T-helper 2 cell treated with Interferon-gamma antibody and Interleukin-4, amounts not matched to agents 5 μg/mL and 100 μg/mL, for 36 hours (primary cell): Measurements from ENCODE around the gene DOLPP1.
"Not testable (repeated sequence)": the region's sequence is repeated elsewhere in the genome, so short reads cannot be mapped to it uniquely, and the experiment has no call there.

Source experiments
- DNase-seq: peaks from one replicate; pipeline ENCODE4 v3.0.0; 2021; ENCODE audit warnings: low spot score
- H3K27ac Mint-ChIP-seq: one replicate; pipeline ENCODE4 v1.8.0; 2021; ENCODE audit warnings: mild to moderate bottlenecking, mixed read lengths
- H3K27me3 Mint-ChIP-seq: one replicate; pipeline ENCODE4 v1.8.0; 2021; ENCODE audit warnings: low read depth, mixed read lengths
- H3K36me3 Mint-ChIP-seq: one replicate; pipeline ENCODE4 v1.8.0; 2021; ENCODE audit warnings: low read depth, mixed read lengths
- H3K4me1 Mint-ChIP-seq: one replicate; pipeline ENCODE4 v1.8.0; 2021; ENCODE audit warnings: low read depth, mixed read lengths
- H3K4me3 Mint-ChIP-seq: one replicate; pipeline ENCODE4 v1.8.0; 2022; ENCODE audit warnings: mild to moderate bottlenecking, moderate library complexity, mixed read lengths
- H3K9me3 Mint-ChIP-seq: one replicate; pipeline ENCODE4 v1.8.0; 2021; ENCODE audit warnings: mixed read lengths

The DOLPP1 gene

DNA sequence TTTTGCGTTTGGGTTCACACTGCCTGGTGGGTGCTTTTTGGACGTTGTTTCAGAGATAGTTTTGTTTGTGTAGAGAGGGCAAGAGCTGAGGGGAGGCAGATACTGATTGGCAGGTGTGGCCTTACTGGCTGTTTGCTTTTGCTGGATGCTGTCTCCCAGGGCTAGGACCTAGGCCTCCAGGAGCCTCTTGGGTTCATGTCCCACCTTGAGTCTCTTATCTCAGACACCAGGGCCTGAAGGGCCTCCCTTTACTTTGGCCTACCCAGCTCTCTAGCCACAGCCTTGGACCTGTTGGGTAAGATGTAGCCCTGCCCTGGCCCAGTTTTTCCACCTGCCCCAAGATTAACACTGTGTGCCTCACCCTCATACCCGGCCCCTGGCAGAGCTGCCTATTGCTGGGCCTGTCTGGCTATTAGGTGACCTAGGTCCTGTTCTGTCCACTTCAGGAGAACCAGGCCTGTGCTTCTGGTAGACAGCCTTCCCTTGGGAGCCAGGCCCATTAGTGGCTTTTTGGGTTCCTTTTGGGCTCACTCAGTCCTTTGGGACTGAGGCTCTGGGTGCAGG, 43.7 kb downstream of the DOLPP1 start:
- no peak overlapping the region for H3K4me3 Mint-ChIP-seq
- H3K9me3 Mint-ChIP-seq: no peaks in the 10 kb centered on the region
- H3K36me3 Mint-ChIP-seq: peaks cover 32% of the 10 kb centered on the region
- H3K4me1 Mint-ChIP-seq: peaks cover 2% of the 10 kb centered on the region
- DNase-seq: no peak
- no peaks in the 10 kb centered on the region for H3K27me3 Mint-ChIP-seq
- no peak overlapping the region for H3K27ac Mint-ChIP-seq

DNA sequence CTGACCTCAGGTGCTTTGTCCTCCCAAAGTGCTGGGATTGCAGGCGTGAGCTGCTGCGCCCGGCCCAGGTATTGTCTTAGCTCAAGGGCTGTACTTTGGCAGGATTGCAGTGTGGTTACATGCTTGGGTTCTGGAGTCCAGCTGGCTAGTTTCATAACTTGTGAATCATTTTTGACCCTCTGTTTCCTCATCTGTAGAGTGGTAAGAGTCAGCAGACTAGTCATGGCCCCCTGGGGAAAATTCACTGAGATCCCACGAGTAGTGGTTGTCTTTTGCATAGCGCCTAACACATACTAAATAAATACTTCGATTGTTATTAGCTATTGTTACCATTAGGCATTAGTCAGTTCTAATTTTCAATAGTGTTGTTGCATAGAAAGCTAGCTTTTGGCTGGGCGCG, 44.6 kb downstream of the DOLPP1 start:
- H3K4me3 Mint-ChIP-seq: no peak overlapping the region
- H3K9me3 Mint-ChIP-seq: no peaks in the 10 kb centered on the region
- H3K27me3 Mint-ChIP-seq: no peaks in the 10 kb centered on the region
- H3K4me1 Mint-ChIP-seq: no peaks in the 10 kb centered on the region
- DNase-seq: no peak
- peaks cover 30% of the 10 kb centered on the region for H3K36me3 Mint-ChIP-seq
- no peak overlapping the region for H3K27ac Mint-ChIP-seq

DNA sequence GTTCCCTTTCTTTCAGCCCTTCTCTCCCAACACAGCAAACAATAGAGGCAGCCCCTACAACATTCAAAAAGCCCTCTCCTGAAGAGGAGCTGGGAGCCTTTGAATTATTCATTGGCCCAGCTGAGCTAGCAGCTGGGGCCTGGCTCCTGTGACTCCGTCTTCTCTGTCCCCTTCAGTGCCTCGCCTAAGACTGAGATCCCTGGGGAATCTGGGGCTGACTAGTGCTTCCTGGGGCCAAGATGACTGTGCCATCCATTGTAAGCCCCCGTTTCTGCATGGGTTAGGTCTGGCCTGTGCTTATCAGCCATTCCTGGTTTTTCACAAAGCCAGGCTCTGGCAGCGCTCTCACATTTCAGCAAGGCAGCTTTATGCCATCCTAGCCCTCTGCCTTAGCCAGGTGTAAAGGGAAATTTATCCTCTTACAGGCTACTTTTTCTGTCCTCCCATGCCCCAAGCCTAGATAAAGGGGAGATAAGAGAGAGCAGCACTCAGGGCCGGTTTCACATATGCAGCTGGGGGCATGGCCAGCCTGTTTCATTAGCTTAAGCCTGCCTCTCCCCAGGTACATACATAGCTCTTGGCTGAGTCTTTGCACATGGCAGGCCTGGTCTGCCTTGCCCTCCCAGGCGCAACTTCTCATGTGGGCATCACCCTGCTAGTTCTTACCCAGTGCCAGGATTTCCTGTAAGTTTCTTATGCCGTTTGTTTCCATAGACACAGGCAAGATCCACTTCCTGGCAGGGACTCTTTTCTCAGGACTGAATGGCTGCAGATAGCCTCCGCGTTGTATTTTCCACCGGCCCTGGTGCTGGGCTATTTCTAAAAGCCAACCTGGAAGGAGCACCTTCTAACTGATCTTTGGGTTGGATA, 46.1 kb downstream of the DOLPP1 start:
- DNase-seq: no peak
- Mint-ChIP-seq H3K9me3 (no peaks in the 10 kb centered on the region), H3K4me3 (no peak overlapping the region), H3K27me3 (no peaks in the 10 kb centered on the region), H3K4me1 (peaks cover 5% of the 10 kb centered on the region), H3K27ac (no peak overlapping the region), H3K36me3 (peaks cover 34% of the 10 kb centered on the region)

DNA sequence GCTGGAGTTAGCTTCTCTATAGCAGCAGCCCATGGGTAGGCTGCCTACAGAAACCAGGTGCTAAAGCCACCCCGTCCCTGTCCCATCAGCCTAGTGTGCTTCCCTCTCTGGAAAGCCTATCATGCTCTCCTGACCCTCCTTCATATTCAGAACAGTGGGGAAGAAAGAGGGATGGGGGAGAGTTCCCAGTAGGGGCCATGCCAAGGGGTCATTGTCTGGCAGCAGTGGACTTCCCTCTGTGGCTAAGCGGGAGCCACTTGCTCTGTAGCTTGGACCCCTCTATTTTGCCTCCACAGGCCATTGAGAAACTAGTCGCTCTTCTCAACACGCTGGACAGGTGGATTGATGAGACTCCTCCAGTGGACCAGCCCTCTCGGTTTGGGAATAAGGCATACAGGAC, 47.8 kb downstream of the DOLPP1 start:
- Mint-ChIP-seq H3K4me3 (no peak overlapping the region), H3K4me1 (peaks cover 6% of the 10 kb centered on the region), H3K27ac (no peak overlapping the region), H3K9me3 (no peaks in the 10 kb centered on the region), H3K27me3 (no peaks in the 10 kb centered on the region), H3K36me3 (peaks cover 32% of the 10 kb centered on the region)
- no peak for DNase-seq

DNA sequence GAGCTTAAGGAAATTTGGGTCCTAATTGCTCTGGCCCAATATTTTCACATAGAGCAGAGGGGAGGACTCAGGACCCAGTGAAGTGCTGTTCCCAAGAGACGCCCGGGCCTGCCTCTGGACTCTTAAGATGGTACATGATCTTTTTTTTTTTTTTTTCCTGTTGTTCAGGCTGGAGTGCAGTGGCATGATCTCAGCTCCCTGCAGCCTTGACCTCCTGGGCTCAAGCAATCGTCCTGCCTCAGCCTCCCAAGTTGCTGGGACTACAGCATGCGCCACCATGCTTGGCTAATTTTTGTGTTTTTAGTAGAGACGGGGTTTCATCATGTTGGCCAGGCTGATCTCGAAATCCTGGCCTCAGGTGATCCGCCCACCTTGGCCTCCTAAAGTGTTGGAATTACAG, 49.4 kb downstream of the DOLPP1 start:
- not testable (repeated sequence) for H3K27ac Mint-ChIP-seq, H3K4me3 Mint-ChIP-seq, H3K4me1 Mint-ChIP-seq, H3K9me3 Mint-ChIP-seq, DNase-seq, H3K27me3 Mint-ChIP-seq
- H3K36me3 Mint-ChIP-seq: peaks cover 39% of the 10 kb centered on the region

DNA sequence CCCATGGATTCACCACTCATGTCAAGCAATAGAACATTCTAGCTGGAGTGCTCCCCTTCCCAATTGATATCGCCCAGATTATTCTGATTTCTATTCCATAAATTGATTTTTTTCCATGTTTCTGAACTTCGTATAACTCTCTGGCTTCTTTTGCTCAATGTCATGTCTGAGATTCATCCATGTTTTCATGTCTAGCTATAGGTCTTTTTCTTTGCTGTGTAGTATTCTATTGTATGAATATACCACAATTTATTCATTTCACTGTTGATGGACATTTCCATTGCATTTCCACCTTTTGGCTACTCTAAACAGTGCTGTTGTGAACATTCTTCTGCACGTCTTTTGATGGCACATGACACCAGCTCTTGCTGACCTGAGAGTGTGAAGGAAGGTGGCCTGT, 49.9 kb downstream of the DOLPP1 start:
- H3K36me3 Mint-ChIP-seq: peaks cover 41% of the 10 kb centered on the region
- no peak overlapping the region for H3K4me3 Mint-ChIP-seq
- H3K27me3 Mint-ChIP-seq: no peaks in the 10 kb centered on the region
- no peak overlapping the region for H3K27ac Mint-ChIP-seq
- no peaks in the 10 kb centered on the region for H3K9me3 Mint-ChIP-seq
- H3K4me1 Mint-ChIP-seq: peaks cover 6% of the 10 kb centered on the region
- DNase-seq: no peak

DNA sequence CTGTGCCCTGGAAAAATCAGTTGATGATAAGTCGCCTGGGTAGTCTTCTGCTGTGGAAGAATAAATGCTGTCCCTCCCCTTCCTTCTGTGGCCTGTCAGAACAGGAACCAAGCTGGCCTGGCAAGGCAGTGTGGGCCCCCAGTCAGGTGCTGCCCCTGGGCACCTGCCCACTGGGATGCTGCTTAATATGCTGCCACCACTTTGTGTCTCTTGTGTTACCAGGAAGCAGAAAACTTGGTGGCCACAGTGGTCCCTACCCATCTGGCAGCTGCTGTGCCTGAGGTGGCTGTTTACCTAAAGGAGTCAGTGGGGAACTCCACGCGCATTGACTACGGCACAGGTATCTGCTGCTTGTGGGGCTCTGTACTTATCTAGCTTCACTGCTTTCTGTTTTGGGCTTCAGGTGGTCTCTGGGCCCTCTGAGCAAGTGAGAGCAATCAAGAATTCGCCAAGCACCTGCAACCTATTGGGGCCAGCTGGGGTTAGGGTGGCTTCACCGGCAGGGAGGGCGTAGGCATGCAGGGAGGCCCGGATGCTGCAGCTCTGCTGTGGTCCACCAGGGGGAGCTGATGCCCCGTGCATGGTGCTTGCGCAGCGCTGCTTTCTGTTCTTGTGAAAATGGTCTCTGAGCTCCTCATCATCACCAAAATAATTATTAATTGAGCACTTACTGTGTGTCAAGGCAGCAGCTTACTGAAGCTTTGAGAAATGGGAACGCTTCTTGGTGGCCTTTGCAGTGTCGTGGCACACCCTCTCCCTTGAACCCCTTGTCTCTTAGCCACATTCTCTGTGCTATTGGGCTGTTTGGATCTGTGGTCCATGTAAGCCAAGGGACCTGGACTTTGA, 50.6 kb downstream of the DOLPP1 start:
- no peaks in the 10 kb centered on the region for H3K27me3 Mint-ChIP-seq
- no peaks in the 10 kb centered on the region for H3K9me3 Mint-ChIP-seq
- peaks cover 37% of the 10 kb centered on the region for H3K36me3 Mint-ChIP-seq

DNA sequence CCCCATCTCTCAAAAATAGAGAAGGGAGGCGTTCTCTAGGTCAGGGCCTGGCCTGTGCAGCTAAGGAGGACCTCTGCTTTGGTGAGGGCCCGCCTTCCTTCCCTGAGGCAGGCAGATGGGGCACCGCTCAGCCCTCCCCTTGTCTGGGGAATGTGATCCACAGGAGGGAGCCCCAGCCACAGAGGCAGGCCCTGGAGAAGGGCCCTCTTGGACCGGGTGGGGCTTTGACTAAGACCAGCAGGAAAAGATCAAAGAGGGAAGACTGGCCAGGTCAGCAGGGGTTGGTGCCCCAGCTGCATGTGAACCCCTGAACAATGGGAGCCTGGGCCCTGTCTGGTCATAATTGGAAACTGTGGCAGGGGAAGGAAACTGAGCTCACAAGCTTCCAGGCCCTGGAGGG, 52.2 kb downstream of the DOLPP1 start:
- Mint-ChIP-seq H3K27me3 (no peaks in the 10 kb centered on the region), H3K4me1 (peaks cover 6% of the 10 kb centered on the region), H3K9me3 (no peaks in the 10 kb centered on the region), H3K36me3 (peaks cover 42% of the 10 kb centered on the region), H3K4me3 (no peak overlapping the region), H3K27ac (no peak overlapping the region)
- no peak for DNase-seq

More for the DNA sequence above, 50.6 kb downstream of the DOLPP1 start:
- no peak overlapping the region for H3K4me3 Mint-ChIP-seq
- H3K27ac Mint-ChIP-seq: no peak overlapping the region
- peaks cover 6% of the 10 kb centered on the region for H3K4me1 Mint-ChIP-seq
- DNase-seq: peak; percentile 73

DNA sequence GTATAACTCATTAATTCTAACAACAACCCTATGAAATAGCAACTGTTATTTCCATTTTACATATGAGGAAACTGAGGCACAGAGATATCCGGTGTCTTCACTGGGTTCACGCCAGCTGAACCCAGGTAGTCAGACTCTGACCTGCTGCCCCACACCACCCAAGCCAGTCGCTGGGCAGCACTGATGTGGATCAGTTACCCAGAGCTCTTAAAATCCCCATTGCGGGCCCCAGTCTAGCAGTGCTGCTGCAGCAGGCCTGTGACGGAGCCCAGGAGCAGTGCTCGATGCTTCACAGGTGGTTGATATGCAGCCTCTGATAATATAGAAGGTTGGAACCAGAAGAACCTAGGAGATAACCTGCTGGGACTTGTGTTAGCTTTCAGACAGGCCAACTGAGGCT, 54.6 kb downstream of the DOLPP1 start:
- H3K27me3 Mint-ChIP-seq: no peaks in the 10 kb centered on the region

DNA sequence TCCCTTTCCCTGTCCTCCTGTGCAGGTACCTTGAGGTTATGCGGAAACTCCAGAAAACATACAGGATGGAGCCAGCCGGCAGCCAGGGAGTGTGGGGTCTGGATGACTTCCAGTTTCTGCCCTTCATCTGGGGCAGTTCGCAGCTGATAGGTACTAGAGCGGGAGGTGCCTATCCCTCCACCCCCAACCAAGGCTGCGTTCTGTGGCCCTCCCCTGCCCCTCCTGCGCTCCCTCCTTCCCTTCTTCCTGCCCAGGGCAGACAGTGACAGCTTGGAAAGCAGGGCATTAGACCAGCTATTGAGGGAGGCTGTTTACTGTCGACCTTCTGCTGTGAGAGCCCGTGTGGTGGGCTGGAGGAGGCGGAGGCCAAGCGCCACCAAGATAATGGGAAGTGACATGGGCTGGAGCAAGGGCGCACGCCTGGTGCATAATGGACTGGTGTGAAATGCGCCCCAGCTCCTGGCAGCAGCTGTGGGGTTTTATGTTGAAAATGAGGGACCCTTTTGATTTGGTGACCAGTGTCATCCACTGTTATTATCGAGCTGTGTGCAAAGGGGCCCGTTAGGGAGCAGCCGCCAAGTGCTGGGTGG, 55.6 kb downstream of the DOLPP1 start:
- Mint-ChIP-seq H3K4me3 (no peak overlapping the region), H3K4me1 (peaks cover 28% of the 10 kb centered on the region), H3K27me3 (no peaks in the 10 kb centered on the region), H3K36me3 (peaks cover 33% of the 10 kb centered on the region), H3K27ac (no peak overlapping the region), H3K9me3 (no peaks in the 10 kb centered on the region)
- DNase-seq: no peak

More for the DNA sequence above, 54.6 kb downstream of the DOLPP1 start:
- no peak overlapping the region for H3K4me3 Mint-ChIP-seq
- H3K36me3 Mint-ChIP-seq: peaks cover 39% of the 10 kb centered on the region
- no peaks in the 10 kb centered on the region for H3K9me3 Mint-ChIP-seq
- no peak for DNase-seq
- no peak overlapping the region for H3K27ac Mint-ChIP-seq
- H3K4me1 Mint-ChIP-seq: peaks cover 21% of the 10 kb centered on the region

DNA sequence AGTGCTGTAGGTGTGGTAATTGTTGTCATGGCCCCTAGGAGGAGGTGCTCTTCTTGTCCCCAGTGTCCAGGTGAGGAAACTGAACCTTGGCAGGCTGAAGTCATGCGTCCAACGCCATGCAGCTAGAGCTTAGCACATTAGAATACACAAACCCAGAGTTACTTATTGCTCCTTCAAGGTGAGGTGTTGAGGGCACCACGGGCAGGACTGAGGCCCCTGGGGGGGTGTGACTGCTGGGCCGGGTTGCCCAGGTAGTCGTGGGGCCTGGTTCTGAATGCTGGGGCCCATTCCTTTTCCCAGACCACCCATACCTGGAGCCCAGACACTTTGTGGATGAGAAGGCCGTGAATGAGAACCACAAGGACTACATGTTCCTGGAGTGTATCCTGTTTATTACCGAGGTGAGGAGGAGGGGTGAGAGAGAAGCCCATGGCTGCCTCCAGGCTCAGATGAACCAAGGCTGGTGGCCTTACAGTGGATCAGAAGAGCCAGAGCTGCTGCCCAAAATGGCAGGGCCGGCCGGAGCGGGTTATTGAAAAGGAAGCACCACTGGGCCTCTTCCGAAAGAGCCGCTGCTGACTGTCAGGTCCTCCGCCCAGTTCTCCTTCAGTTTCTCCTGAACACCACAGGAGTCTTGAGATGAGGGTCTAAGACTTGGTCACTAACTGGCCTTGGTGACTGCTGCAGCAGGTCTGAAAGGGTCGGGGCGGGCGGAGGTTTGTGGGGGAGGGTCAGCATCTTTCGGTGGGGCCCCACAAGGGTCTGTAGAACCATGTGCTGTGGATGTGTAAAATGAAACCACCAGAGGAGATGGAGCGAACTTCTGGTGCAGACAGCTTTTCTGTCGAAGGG, 56.6 kb downstream of the DOLPP1 start:
- Mint-ChIP-seq H3K9me3 (no peaks in the 10 kb centered on the region), H3K4me1 (peaks cover 29% of the 10 kb centered on the region), H3K27me3 (no peaks in the 10 kb centered on the region), H3K27ac (peak overlapping the region; percentile 7), H3K36me3 (peaks cover 29% of the 10 kb centered on the region), H3K4me3 (no peak overlapping the region)
- DNase-seq: no peak

DNA sequence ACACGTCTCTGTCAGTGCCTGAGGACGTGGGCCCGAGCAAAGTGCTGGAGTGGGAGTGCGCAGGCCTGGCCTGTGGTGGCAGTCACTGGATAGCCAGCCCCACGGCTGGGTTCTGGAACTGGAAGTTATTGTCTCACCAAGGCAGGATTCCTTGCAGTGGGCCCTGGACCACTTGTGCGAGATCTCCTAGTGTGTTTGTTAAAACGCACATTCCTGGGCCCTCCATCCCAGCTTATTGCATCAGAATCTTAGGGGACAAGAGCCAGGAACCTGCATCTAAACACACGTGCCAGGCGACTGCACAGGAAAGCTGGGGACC, 57.2 kb downstream of the DOLPP1 start:
- H3K4me1 Mint-ChIP-seq: peaks cover 35% of the 10 kb centered on the region
- DNase-seq: no peak
- H3K27me3 Mint-ChIP-seq: no peaks in the 10 kb centered on the region
- H3K4me3 Mint-ChIP-seq: no peak overlapping the region
- H3K9me3 Mint-ChIP-seq: no peaks in the 10 kb centered on the region
- H3K36me3 Mint-ChIP-seq: peaks cover 33% of the 10 kb centered on the region
- H3K27ac Mint-ChIP-seq: no peak overlapping the region

DNA sequence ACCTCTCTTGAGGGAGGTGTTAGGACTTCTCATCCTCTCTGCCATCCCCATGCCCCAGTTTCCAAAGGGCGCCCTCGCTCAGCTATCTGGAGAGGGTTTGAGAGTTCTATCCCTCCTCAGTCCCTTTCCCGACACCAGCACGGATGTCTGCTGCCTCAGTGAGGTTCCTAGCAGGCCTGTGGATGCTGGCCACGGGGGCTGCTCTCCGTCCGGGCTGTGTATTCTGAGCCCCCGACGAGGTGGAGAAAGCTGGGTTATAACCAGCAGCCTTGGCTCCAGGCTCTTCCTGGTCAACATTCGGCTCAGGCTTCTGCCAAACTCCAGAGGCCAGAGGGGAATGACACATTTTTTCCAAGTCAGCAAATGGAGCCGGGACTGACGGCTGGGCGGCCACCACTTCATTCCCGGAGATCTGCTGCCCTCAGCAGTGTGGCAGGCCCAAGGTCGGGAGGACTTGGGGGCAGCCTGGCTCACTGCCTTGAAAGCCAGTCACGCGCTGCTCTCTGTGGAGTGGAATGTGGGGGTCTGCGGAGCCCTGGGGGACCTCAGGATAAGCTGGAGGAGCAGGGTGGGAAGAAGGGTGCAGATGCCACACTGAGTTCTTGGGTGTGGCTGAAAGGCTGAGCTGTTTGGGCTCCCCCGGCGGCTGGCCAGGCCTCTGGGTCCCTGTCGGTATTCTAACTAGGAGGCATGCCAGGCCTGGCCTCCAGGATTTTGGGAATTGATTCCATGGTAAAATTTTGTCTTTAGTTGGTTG, 57.7 kb downstream of the DOLPP1 start:
- Mint-ChIP-seq H3K27me3 (no peaks in the 10 kb centered on the region), H3K36me3 (peaks cover 33% of the 10 kb centered on the region), H3K4me1 (peaks cover 37% of the 10 kb centered on the region), H3K9me3 (no peaks in the 10 kb centered on the region), H3K4me3 (peak overlapping the region; percentile 87), H3K27ac (peak overlapping the region; percentile 95)
- DNase-seq: peak; percentile 10
